Effector CD8-positive, alpha-beta T cell (primary cell): Measurements from ENCODE around the gene ZBTB20.
"Not testable (repeated sequence)": the region's sequence is repeated elsewhere in the genome, so short reads cannot be mapped to it uniquely, and the experiment has no call there.

Experiments used
- DNase-seq: peaks from one replicate; lab custom pipeline; 2025; lab: John Stamatoyannopoulos, UW

ZBTB20 gene

GRCh38 chr3:114716126-114716525 is 431.0 kb downstream of the ZBTB20 start:
- DNase-seq = no peak

GRCh38 chr3:114714957-114715460 is 432.1 kb downstream of the ZBTB20 start:
- no peak for DNase-seq

- DNase-seq = no peak
Measured at GRCh38 chr3:114714237-114714636, 432.9 kb downstream of the ZBTB20 start.

- DNase-seq = no peak
Measured at GRCh38 chr3:114712728-114713492, 434.2 kb downstream of the ZBTB20 start.

GRCh38 chr3:114711321-114711886 is 435.7 kb downstream of the ZBTB20 start:
- DNase-seq = no peak

GRCh38 chr3:114709102-114709501 is 438.0 kb downstream of the ZBTB20 start:
- DNase-seq = no peak

GRCh38 chr3:114707252-114707860 is 439.7 kb downstream of the ZBTB20 start:
- DNase-seq = no peak

- DNase-seq = no peak
Measured at GRCh38 chr3:114706591-114707232, 440.4 kb downstream of the ZBTB20 start.

- no peak for DNase-seq
Measured at GRCh38 chr3:114700637-114701234, 446.4 kb downstream of the ZBTB20 start.

GRCh38 chr3:114698146-114699105 is 448.7 kb downstream of the ZBTB20 start:
- no peak for DNase-seq

- no peak for DNase-seq
Measured at GRCh38 chr3:114697401-114697800, 449.7 kb downstream of the ZBTB20 start.

GRCh38 chr3:114694251-114694650 is 452.8 kb downstream of the ZBTB20 start:
- no peak for DNase-seq

GRCh38 chr3:114691871-114692270 is 455.2 kb downstream of the ZBTB20 start:
- DNase-seq = no peak

- no peak for DNase-seq
Measured at GRCh38 chr3:114690911-114691310, 456.2 kb downstream of the ZBTB20 start.

GRCh38 chr3:114687151-114687550 is 459.9 kb downstream of the ZBTB20 start:
- DNase-seq = no peak

- no peak for DNase-seq
Measured at GRCh38 chr3:114686621-114687020, 460.5 kb downstream of the ZBTB20 start.

- no peak for DNase-seq
Measured at GRCh38 chr3:114685161-114685560, 461.9 kb downstream of the ZBTB20 start.

- DNase-seq = no peak
Measured at GRCh38 chr3:114680299-114680698, 466.8 kb downstream of the ZBTB20 start.

- not testable (repeated sequence) for DNase-seq
Measured at GRCh38 chr3:114679773-114680172, 467.3 kb downstream of the ZBTB20 start.

- no peak for DNase-seq
Measured at GRCh38 chr3:114675104-114675503, 472.0 kb downstream of the ZBTB20 start.

- DNase-seq = no peak
Measured at GRCh38 chr3:114674036-114674435, 473.1 kb downstream of the ZBTB20 start.
